GM12878 (cell line): ENCODE data around the gene TIMM29. TPM values are rescaled to one million over a fixed set of nuclear protein-coding genes. Genes with fewer than 3 reads are reported as not detected.

ENCODE experiments used
- ATAC-seq: fragments of 200-7000 bp; cut with Tn5 transposase; 3 replicates; pipeline ENCODE4 v1.9.1; 2020; ENCODE audit warnings: mild to moderate bottlenecking, moderate library complexity
- BruUV-seq: library from RNA; stranded (reverse); fragments of 400-500 nt; replicated peaks from 2 replicates; lab custom pipeline; 2021; lab: Mats Ljungman, UMichigan
- CTCF ChIA-PET: fragments of 300-600 bp; sonication (Branson Sonifier 250); formaldehyde crosslinking; extraction: SDS; loops from one replicate; lab custom pipeline; 2021; ENCODE audit warnings: inconsistent platforms; lab: Yijun Ruan, JAX
- POLR2A ChIA-PET: fragments of 350-600 bp; formaldehyde crosslinking; extraction: SDS; loops from one replicate; lab custom pipeline; 2021; ENCODE audit warnings: inconsistent platforms; lab: Charles Lee
- RAD21 ChIA-PET: fragments of 300-600 bp; sonication (Branson Sonifier 250); formaldehyde crosslinking; loops from one replicate; lab custom pipeline; 2023; ENCODE audit warnings: antibody characterized with exemption; ENCODE audit not compliant: unreplicated experiment; lab: Charles Lee
- SMC1A ChIA-PET: fragments of 300-600 bp; sonication (Branson Sonifier 250); formaldehyde crosslinking; loops from one replicate; lab custom pipeline; 2023; ENCODE audit not compliant: unreplicated experiment, uncharacterized antibody; lab: Charles Lee
- DNase-seq: peaks from one replicate; pipeline ENCODE4 v3.0.0-alpha.2; 2011; ENCODE audit warnings: low read depth, low spot score
- FAIRE-seq: peaks from 3 replicates; lab custom pipeline; 2011; peaks lifted over from hg19 to GRCh38; lab: Jason Lieb, UNC
- H2AFZ ChIP-seq: 2 replicates; pipeline ENCODE4 v1.6.0; 2011; ENCODE audit warnings: low read depth, low read length, control low read depth; ENCODE audit not compliant: control insufficient read depth
- H3K27ac ChIP-seq: 2 replicates; pipeline ENCODE4 v1.5.1; 2011; ENCODE audit warnings: control low read depth; ENCODE audit not compliant: control insufficient read depth, insufficient read depth
- H3K27me3 ChIP-seq, 2 experiments: replicated peaks in 1 of 2; 2 replicates each; pipeline versions ENCODE4 v1.6.0 to v1.6.1; 2011; ENCODE audit warnings: low read length in 1 of 2; ENCODE audit not compliant: control insufficient read depth in 2 of 2, insufficient read depth in 2 of 2
- H3K36me3 ChIP-seq, 2 experiments: 2 replicates each; pipeline ENCODE4 v1.5.1; 2011; ENCODE audit warnings: low read length in 1 of 2; ENCODE audit not compliant: control insufficient read depth in 2 of 2, insufficient read depth in 2 of 2
- H3K4me1 ChIP-seq: 2 replicates; pipeline ENCODE4 v1.6.1; 2011; ENCODE audit warnings: mild to moderate bottlenecking, low read length, moderate library complexity, mixed read lengths; ENCODE audit not compliant: control insufficient read depth, insufficient read depth
- H3K4me2 ChIP-seq: 2 replicates; pipeline ENCODE4 v1.6.0; 2011; ENCODE audit warnings: control low read depth; ENCODE audit not compliant: control insufficient read depth, insufficient read depth
- H3K4me3 ChIP-seq: fragments of 200-600 bp; sonication (generic); 2 replicates; pipeline ENCODE4 v1.5.1; 2016
- H3K79me2 ChIP-seq: 2 replicates; pipeline ENCODE4 v1.6.0; 2011; ENCODE audit warnings: low read length; ENCODE audit not compliant: control insufficient read depth, insufficient read depth
- H3K9ac ChIP-seq: 2 replicates; pipeline ENCODE4 v1.8.0; 2011; ENCODE audit warnings: low read length, control low read depth, mixed read lengths; ENCODE audit not compliant: control insufficient read depth, insufficient read depth
- H3K9me3 ChIP-seq: replicated peaks from 3 replicates; pipeline ENCODE4 v1.5.1; 2011; ENCODE audit warnings: mild to moderate bottlenecking, low read length; ENCODE audit not compliant: control insufficient read depth, insufficient read depth
- H4K20me1 ChIP-seq: 2 replicates; pipeline ENCODE4 v1.6.0; 2011; ENCODE audit not compliant: control insufficient read depth, insufficient read depth
- HSF1 ChIP-seq: fragments of 150-350 bp; IDR thresholded peaks from 2 replicates; pipeline ENCODE4 v1.6.1; 2014; ENCODE audit warnings: mild to moderate bottlenecking, low read depth, low read length
- POLR2A ChIP-seq: IDR thresholded peaks from 2 replicates; pipeline ENCODE4 v1.6.1; 2011; ENCODE audit warnings: low read depth, mild to moderate bottlenecking, low read length
- POLR2AphosphoS2 ChIP-seq: IDR thresholded peaks from 2 replicates; pipeline ENCODE4 v1.6.1; 2011; ENCODE audit warnings: low read depth, mild to moderate bottlenecking, low read length, improper control_type of control experiment, moderate library complexity
- SMAD5 ChIP-seq: IDR thresholded peaks from 2 replicates; pipeline ENCODE4 v1.6.1; 2016; ENCODE audit warnings: antibody characterized with exemption, low read depth
- SUPT20H ChIP-seq: IDR thresholded peaks from 2 replicates; pipeline ENCODE4 v1.6.1; 2011; ENCODE audit warnings: low read depth, mild to moderate bottlenecking, low read length, moderate library complexity, borderline replicate concordance; ENCODE audit not compliant: control insufficient read depth
- ZNF384 ChIP-seq: IDR thresholded peaks from 2 replicates; pipeline ENCODE4 v1.6.1; 2012; ENCODE audit warnings: low read depth, mild to moderate bottlenecking, low read length, improper control_type of control experiment, borderline replicate concordance
- WGBS: methylation state at CpG from one replicate; pipeline ENCODE4 v1.1.6; 2016; ENCODE audit warnings: low lambda C conversion rate; ENCODE audit not compliant: insufficient replicate concordance, insufficient coverage; ENCODE audit errors: missing lambda C conversion rate; 5-methylcytosine and 5-hydroxymethylcytosine counted together
- in situ Hi-C: fragments of 300-500 bp; cut with MboI; formaldehyde crosslinking; loops from 9 replicates; pipeline ENCODE4 v1.14.3; 2018; ENCODE audit warnings: mixed read lengths
- intact Hi-C: fragments of 100-400 bp; cut with micrococcal nuclease; formaldehyde crosslinking; loops from one replicate; pipeline ENCODE4 v1.14.2; 2022; ENCODE audit not compliant: unreplicated experiment
- polyA plus RNA-seq, 11 experiments: library from polyadenylated mRNA; depleted of rRNA in 4 of 11; unstranded in 6 of 11; stranded (reverse) in 5 of 11; fragments of >200 nt; fragmentation: Nextera tagmentation in 4 of 11; fragmentation: Illumina TruSeq in 1 of 11; extraction: Ambion mirVana in 4 of 11; extraction: Trizol in 1 of 11; gene quantifications; 1 replicate in 1 of 11; 2 replicates in 10 of 11; pipeline versions ENCODE4 v1.2.1 to v1.2.3, GENCODE V29; 2011 to 2016; ENCODE audit warnings: inconsistent platforms in 2 of 11, missing spikeins in 2 of 11, low read depth in 1 of 11
- total RNA-seq, 4 experiments: library from RNA; depleted of rRNA in 3 of 4; stranded (reverse); fragments of >200 nt in 3 of 4; fragmentation: Illumina TruSeq in 1 of 4; extraction: Trizol in 1 of 4; gene quantifications; 2 replicates each; pipeline versions ENCODE4 v1.2.1 to v1.2.3, GENCODE V29; 2013 to 2021
- TF ChIP-seq, protein P1 (sequence below): fragments of 450-650 bp; IDR thresholded peaks from 2 replicates; pipeline ENCODE4 v1.6.1; 2014; ENCODE audit warnings: mild to moderate bottlenecking

Gene TIMM29
- total and polyA plus RNA-seq, 10 of the 15 experiments (the other 5 are each of a cell fraction or from before 2014, with no cell fraction given): 2.4 to 27.9 (median 13.5) TPM

DNA sequence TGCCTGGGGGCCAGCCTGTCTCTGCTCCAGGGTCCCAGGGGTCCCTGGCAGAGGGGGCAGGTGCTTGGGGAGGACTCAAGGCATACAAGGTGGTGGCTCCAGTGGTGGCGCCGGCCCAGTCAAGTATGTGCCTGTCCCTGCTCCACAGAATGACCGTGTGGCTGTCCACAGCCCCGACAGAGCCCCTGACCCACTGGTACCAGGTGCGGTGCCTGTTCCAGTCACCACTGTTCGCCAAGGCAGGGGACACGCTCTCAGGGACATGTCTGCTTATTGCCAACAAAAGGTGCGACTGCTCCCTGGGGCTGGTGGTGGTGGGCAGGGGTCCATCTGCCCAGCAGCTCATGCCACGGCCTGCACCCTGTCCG is 8.3 kb upstream of the TIMM29 start:
- 0 out of 2 replicates have a peak, but pooled peaks have one; percentile 14 for TF ChIP-seq POLR2A
- no peak for TF ChIP-seq SMAD5
- no peak for TF ChIP-seq ZNF384
- TF ChIP-seq SUPT20H: no peak
- peak; percentile 0; the same call in 1 of the 2 replicates for TF ChIP-seq POLR2AphosphoS2
- TF ChIP-seq, protein P1, sequence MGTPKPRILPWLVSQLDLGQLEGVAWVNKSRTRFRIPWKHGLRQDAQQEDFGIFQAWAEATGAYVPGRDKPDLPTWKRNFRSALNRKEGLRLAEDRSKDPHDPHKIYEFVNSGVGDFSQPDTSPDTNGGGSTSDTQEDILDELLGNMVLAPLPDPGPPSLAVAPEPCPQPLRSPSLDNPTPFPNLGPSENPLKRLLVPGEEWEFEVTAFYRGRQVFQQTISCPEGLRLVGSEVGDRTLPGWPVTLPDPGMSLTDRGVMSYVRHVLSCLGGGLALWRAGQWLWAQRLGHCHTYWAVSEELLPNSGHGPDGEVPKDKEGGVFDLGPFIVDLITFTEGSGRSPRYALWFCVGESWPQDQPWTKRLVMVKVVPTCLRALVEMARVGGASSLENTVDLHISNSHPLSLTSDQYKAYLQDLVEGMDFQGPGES: no peak
- Histone ChIP-seq H3K4me1 (no peaks in the 10 kb centered on the region), H3K27ac (no peak overlapping the region), H3K36me3 (peaks cover 11 to 39% of the 10 kb centered on the region in 2 experiments), H2AFZ (no peak overlapping the region), H4K20me1 (no peaks in the 10 kb centered on the region), H3K79me2 (no peaks in the 10 kb centered on the region), H3K27me3 (no peaks in the 10 kb centered on the region), H3K4me2 (no peak overlapping the region), H3K9ac (no peak overlapping the region), H3K9me3 (no peaks in the 10 kb centered on the region), H3K4me3 (no peak overlapping the region)
- intact Hi-C loops (no loop called here), in situ Hi-C loops (no loop called here)
- CTCF ChIA-PET: no interaction called here
- RAD21 ChIA-PET: no interaction called here
- FAIRE-seq (no peak), DNase-seq (no peak), ATAC-seq (no peak)
- no TSS peak for BruUV-seq
- WGBS: 96% methylated on average over 10 of the region's 10 CpGs
- POLR2A ChIA-PET: no interaction called here
- SMC1A ChIA-PET: no interaction called here

DNA sequence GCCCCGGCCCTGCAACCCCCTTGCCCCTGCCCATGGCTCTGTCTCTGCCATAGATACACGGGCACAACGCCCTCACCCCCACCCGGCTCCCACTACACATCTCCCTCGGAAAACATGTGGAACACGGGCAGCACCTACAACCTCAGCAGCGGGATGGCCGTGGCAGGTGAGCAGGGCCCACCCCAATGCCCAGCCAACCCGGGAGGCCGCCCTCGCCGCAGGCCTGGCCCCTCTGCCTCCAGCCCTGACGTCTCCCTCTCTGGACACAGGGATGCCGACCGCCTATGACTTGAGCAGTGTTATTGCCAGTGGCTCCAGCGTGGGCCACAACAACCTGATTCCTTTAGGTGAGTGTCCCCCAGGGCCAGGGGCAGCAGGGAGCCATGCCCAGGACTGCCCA is 7.8 kb upstream of the TIMM29 start:
- 94% methylated on average over 16 of the region's 16 CpGs for WGBS
- Histone ChIP-seq H3K4me2 (no peak overlapping the region), H3K27me3 (no peaks in the 10 kb centered on the region), H3K9me3 (no peaks in the 10 kb centered on the region), H3K9ac (no peak overlapping the region), H3K36me3 (peaks cover 11 to 35% of the 10 kb centered on the region in 2 experiments), H3K4me1 (no peaks in the 10 kb centered on the region), H2AFZ (no peak overlapping the region), H3K27ac (no peak overlapping the region), H3K79me2 (no peaks in the 10 kb centered on the region), H3K4me3 (no peak overlapping the region), H4K20me1 (no peaks in the 10 kb centered on the region)
- ATAC-seq (no peak), FAIRE-seq (no peak), DNase-seq (no peak)
- intact Hi-C loops: no loop called here
- SMC1A ChIA-PET: no interaction called here
- CTCF ChIA-PET: no interaction called here
- in situ Hi-C loops: no loop called here
- RAD21 ChIA-PET: no interaction called here
- TF ChIP-seq POLR2A (peak; percentile 34; the same call in 1 of the 2 replicates), HSF1 (no peak)
- BruUV-seq: no TSS peak
- POLR2A ChIA-PET: no interaction called here
